HG02938 (cell line): ENCODE results near the gene MSANTD3.
"Not testable (repeated sequence)": the region's sequence is repeated elsewhere in the genome, so short reads cannot be mapped to it uniquely, and the experiment has no call there.

Source experiments
- ATAC-seq: cut with Tn5 transposase; IDR thresholded peaks from one replicate; pipeline ENCODE4 v1.9.1; 2021; ENCODE audit warnings: mild to moderate bottlenecking, moderate library complexity; ENCODE audit not compliant: unreplicated experiment

MSANTD3 gene, protein sequence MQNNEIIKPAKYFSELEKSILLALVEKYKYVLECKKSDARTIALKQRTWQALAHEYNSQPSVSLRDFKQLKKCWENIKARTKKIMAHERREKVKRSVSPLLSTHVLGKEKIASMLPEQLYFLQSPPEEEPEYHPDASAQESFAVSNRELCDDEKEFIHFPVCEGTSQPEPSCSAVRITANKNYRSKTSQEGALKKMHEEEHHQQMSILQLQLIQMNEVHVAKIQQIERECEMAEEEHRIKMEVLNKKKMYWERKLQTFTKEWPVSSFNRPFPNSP

DNA sequence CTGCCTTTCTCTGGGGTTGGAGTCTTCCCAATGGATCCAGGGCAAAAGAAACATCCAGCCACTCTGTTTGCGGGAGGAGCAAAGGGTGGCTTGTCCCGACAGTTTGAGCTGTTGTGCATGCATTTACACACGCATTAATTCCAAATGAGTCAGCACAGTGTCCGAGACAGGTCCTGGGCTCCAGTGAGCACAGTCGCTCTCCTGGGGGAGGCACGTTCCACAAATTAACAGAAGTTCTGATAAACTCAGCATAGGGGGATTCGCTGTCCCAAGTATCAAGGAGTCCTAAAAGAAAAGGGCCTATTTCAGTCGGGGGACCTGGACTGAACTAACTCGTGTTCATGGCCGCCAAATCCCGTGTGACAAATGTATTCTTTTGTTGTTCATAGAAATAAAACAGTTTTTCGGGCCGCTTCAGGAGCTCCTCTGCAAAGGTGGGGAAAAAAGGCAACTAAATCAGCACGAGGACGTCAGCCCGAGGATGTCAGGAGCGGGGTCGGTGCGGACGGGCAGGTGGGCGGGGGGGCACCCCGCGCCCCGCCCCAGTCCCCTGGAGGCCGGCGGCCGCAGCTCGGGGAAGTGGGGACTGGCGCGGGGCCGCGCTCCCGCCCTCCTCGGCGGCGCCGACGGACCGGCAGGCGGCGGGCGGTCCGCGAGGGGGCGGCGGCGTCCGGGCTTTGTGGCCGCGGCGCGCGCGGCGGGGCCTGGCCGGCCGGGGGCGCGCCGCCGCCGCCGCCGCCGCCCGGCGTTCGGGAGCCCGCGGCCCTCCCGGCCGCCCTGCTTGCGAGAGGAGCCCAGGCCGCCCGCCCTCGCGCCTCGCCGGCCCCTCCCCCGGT lies at the start of gene MSANTD3:
MSANTD3 (plus strand) TSS at position 614 of the 836 bp plus-strand sequence. CDS start 14,796 bp downstream, outside the sequence.
- ATAC-seq: peak; percentile 60

DNA sequence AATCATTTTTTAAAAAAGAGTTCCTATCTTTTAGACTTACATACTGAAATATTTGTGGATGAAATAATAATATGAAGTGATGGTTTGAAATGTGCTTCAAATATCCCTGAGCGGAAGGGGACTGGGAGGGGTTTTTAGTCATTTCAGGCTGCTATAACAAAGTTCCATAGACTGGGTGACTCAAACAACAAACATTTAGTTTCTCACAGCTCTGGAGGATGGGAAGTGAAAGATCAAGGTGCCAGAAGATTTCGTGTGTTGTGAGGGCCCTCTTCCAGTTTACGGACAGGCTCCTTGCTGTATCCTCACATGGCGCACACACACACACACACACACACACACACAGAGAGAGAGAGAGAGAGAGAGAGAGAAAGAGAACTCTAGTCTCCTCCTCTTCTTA lies 47.1 kb upstream of the MSANTD3 start:
- no peak for ATAC-seq

DNA sequence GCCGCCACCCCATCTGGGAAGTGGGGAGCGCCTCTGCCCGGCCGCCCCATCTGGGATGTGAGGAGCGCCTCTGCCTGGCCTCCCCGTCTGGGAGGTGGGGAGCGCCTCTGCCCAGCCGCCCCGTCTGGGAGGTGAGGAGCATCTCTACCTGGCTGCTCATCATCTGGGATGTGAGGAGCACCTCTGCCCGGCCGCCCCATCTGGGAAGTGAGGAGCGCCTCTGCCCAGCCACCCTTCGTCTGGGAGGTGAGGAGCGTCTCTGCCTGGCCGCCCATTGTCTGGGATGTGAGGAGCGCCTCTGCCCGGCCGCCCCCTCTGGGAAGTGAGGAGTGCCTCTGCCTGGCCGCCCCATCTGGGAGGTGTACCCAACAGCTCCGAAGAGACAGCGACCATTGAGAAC lies 34.0 kb upstream of the MSANTD3 start:
- ATAC-seq: not testable (repeated sequence)

DNA sequence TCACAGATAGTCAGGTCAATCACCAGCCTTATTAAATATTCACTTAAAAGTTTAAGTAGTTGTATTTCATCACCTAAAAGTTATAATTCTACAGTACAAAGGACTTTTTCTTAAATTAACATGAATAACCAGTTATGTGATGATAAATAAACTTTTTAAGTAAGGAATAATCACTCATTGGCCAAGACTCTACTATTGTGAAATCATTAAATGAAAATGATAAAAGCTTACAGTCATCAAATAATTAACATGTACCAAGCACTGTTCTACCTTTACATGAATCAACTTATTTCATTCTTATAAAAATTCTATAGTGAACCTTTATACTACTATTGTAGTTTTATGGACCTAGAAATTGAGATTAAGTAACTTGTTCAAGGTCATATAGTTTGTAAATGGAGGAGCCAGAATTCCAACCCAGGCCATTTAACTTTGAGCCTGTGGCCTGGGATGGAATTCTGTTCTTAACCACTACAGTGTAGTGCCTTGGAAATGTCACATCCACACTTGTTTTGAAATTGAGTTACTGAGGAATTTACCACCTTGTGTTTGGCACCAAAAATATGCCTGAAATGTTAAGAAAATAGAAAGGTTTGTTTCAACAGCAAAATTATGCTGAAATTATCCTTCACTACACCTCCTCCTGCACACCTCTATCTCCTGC lies 32.8 kb upstream of the MSANTD3 start:
- ATAC-seq: no peak

DNA sequence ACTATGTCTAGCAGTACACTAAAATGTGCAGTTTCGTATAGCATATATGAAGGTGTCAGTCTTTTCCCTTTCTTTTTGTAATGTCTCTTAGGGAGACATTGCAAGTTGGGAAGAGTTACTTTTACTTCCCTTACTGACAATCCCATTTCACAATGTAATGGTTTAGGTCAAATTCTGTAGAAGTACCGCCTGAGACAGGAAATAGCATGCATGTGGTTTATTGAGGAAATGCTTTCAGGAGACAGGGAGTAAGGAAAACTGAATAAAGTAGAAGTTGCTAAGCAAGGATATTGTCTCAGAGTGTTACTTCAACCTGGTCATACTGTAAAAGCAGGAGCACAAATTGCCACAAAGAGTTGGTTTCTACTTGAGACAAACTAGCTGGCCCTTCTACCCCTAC lies 32.1 kb upstream of the MSANTD3 start:
- no peak for ATAC-seq

DNA sequence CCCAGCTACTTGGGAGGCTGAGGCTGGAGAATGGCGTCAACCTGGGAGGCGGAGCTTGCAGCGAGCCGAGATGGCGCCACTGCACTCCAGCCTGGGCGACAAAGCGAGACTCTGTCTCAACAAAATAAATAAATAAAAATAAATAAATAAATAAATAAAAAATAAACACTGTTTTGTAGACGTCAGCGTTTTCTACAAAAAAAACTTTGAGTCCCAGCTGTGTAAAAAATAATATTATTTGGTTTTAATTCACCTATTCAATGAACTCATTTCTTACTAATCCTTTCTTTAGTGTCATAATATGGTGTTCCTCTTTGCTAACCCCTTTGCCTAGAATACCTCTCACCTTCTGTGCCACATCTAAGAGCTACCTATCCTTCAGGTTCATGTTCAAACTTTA lies 30.2 kb upstream of the MSANTD3 start:
- no peak for ATAC-seq

- no peak for ATAC-seq
Measured at GRCh38 chr9:100397529-100398266, 29.2 kb upstream of the MSANTD3 start.

- no peak for ATAC-seq
Measured at GRCh38 chr9:100401042-100401441, 25.9 kb upstream of the MSANTD3 start.

DNA sequence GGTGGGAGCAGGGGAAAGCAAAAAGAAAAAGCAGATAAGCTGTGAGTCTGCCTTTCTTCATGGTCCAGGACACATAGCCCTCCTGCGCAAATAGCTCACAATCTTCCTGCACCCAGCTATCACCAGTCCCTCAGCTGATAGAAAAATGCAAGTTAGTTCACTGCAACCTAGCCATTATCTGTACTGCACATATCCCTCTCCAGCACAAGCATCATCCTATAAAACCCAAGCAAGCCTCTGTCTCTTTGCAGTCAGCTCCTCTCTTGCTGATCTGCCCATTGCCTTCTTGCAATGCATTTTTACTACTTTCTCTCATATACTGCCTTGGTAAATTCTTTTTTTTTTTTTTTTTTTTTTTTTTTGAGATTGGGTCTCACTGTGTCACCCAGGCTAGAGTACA lies 20.0 kb upstream of the MSANTD3 start:
- no peak for ATAC-seq

GRCh38 chr9:100408546-100409175 lies 18.3 kb upstream of the MSANTD3 start:
- ATAC-seq: no peak

DNA sequence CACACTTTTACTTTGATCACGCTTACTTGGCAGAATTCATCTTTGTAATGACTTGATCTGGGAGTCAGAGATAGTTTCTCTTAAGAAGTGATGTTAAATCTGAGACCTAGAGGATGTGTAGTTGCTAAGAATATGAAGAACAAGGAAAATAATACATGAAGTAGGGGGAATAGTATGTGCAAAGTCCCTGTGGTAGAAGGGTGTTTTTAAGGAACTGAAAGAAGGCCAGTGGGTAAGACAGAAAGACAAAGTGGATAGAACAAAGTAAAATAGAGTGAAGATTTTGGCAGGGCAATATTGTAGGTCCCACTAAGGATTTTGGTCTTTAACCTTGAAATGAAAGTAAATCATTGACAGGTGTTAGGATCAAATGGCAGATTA lies 17.8 kb upstream of the MSANTD3 start:
- no peak for ATAC-seq

DNA sequence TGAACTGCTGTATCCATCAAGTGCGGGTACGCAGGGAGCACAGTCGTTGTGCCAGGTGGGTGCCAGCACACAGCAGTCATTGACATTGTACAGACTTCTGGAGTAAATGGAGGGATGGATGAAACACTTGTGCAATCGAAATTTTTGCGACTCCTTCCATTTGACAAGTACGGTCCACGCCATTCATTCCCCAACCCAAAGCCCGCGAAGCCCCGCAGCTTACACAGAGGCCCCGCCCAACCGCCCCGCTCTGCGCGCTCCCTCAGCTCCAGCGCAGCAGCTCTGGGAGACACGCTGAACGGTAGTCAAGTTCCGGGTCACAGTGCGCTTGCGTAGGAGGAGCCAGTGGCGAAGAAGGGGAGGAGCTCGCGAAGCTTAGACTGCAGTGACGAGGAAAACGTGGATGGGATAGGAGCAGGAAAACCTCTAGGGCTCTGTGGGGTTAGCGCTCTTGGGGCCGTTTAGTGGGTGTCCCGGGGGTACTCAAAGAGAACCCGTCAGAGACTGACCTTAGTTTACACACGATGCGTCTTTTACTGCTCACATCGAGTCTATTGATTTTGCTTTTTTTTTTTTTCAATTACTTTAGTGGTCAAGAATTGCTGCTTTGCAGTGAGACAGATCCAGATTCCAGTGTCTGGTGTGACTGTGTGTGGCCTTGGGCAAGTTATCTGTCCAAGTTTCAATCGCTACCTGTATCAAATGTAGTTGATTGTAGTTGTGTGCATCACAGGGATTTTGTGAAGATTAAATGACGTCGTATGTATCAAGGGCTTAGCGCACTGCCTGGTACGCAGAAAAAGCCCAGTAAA lies 15.3 kb upstream of the MSANTD3 start:
- ATAC-seq: peak; percentile 99

DNA sequence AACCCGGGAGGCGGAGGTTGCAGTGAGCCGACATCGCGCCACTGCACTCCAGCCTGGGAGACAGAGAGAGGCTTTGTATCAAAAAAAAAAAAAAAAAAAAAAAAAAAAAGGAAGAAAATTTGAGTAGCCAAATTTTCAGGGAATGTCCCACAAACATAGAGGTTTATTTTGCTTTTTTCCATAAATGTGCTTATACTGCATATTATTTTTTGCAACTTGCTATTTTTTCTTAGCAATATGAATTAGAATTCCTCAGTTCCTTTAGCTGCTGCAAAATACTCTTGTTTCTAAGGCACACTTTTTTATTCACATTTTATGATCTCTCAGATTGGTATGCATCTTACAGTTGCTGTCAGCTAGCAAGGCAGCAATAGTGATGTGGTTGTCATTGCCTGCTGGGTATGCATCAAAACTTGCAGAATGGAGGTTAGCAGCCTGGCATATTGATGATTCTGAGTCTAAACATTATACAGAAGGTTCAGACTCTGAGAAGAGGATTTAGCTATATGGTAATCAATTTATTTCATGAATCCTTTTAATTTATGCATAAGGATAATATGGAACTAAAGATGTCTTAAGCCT lies 13.0 kb upstream of the MSANTD3 start:
- no peak for ATAC-seq

DNA sequence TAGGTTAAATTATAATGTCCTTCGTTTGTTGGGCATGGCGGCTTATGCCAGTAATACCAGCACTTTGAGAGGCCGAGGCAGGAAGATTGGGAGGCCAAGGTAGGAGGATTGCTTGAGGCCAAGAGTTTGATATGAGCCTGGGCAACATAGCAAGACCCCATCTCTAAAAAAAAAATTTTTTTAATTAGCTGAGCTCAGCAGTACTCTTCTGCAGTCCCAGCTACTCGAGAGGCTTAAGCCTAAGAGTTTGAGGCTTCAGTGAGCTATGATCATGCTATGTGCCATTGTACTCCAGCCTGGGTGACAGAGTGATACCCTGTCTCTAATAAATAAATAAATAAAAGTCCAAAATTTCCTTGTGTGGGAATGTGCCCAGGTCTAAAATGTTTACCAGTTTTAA lies 9.1 kb upstream of the MSANTD3 start:
- no peak for ATAC-seq

DNA sequence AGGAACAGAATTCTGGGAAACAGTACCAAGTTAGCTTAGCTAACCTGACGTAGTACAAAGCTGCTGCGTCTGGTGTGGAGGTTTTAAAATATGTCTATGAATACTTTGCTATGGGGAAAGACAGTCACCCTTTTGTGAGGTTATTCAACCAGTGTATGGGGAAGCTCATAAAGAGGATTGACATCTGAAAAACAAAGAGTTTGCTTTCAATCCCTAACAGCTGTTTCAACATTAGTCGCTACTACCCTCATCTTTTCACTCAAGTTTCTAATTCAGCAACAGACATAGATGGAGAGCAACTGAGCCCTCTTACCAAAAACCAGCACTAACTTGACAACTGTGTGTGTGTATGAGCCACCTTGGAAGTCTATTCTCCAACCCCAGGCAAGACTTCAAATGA lies 7.8 kb upstream of the MSANTD3 start:
- no peak for ATAC-seq

GRCh38 chr9:100421116-100421515 lies 5.8 kb upstream of the MSANTD3 start:
- ATAC-seq: not testable (repeated sequence)

DNA sequence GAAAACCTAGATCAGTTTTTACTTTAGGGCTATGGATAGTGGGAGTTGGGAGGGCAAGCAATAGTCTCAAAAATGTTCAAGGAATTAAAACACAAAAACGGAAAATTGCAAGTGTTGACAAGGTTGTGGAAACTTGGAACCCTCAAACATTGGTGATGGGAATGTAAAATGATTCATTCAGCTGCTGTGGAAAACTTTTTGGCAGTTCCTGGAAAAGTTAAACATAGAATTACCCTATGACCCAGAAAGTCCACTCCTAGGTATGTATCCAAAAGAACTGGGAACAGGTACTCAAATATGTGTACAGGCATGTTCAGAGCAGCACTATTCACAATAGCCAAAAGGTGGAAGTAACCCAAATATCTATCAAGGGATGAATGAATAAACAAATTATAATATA lies 1.2 kb upstream of the MSANTD3 start:
- no peak for ATAC-seq

DNA sequence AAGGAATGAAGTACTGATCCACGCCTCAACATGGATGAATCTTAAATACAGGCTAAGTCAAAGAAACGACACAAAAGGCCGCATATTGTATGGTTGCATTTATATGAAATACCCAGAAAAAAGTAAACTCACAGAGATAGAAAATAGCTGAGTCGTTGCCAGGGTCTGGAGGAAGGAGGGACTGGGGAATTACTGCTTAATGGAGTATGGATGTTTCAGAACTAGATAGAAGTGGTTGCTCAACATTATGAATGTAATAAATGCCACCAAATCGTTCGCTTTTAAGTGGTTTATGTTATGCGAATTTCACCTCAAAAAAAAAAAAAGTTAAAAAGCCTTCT lies 784 bp upstream of the MSANTD3 start:
- no peak for ATAC-seq
